Right ventricle myocardium superior (tissue), 1 donor: ENCODE data around the gene CC2D1B. TPM values are rescaled to one million over a fixed set of nuclear protein-coding genes. Genes with fewer than 3 reads are reported as not detected.

Source experiments
- ATAC-seq: fragments of 200-7000 bp; cut with Tn5 transposase; one replicate; pipeline ENCODE4 v1.9.1; 2020; ENCODE audit warnings: mild to moderate bottlenecking; ENCODE audit not compliant: poor library complexity
- DNase-seq: peaks from one replicate; pipeline ENCODE4 v3.0.0-alpha.2; 2020
- intact Hi-C: fragments of 100-400 bp; cut with DNase I; formaldehyde crosslinking; loops from one replicate; pipeline ENCODE4 v1.11.2; 2022
- total RNA-seq: library from RNA; stranded (reverse); fragmentation: NEBNext Ultra II Directional; extraction: Animal tissue kit (Norgen Biotek cat#: 25700); gene quantifications from one replicate; pipeline ENCODE4 v1.2.1, GENCODE V29; 2021
- donor health status: DM: no; HTN: yes; CAD: no; lungs with severe emphysema.

The CC2D1B gene
- total RNA-seq, 1 donor from 2014 or later: 11.7 TPM

DNA sequence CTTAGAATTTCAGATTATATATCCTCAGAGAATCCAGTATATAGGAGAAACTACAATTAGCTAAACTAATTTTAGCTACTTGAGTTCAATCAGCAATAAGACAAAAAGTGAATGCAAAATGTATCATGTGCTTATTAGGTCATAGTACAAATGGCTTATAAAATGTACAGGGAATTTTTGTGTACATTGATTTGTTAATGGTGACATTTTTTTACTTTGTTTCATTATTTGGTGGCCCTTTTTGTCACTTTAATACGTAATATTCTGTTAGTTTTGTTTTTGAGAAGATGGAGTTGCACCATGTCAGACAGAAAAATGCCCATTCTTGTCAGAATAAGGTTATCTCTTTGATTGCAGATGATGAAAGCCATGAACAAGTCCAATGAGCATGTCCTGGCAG, 33.6 kb downstream of the CC2D1B start:
- intact Hi-C loops: no loop called here

DNA sequence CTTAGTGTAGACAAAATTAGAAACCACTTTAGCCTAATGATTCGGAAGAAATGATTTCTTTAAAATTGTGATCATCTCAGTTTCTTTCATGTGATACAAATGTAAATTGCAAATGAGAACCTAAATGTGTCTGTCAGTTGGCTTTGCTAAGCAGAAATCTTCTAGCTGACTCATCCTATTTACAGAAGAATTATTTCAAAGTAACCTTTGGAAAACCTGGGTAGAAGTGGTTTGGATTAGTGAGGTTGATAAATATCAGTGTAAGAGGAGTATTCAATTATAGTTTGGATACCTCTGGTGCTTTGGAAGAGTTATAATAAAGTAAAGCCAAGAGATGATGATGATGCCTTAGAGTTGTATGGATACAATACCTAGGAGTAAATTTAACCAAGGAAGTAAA, 37.4 kb downstream of the CC2D1B start:
- no peak for ATAC-seq
- intact Hi-C loops: no loop called here
- no peak for DNase-seq

More for the DNA sequence above, 33.6 kb downstream of the CC2D1B start:
- ATAC-seq: no peak
- no peak for DNase-seq

DNA sequence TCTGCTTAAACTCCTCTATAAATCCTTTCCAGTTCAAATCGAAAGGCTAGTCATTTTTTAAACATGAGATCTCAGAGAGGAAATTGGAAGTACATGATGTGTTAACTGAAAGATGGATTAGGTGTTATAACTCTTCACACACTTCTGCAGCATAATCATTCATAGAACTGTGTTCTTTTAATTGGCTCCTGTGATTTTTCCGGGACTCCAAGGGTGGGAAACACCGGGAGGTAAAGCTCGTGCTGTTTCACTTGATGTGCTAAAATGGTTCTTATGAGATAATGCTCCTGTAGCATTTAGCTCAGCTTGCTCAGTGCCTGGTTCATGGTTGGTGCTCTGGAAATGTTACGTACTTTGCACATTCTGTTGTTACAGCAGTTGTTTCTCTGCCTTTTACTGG, 40.2 kb downstream of the CC2D1B start:
- intact Hi-C loops: no loop called here
- no peak for ATAC-seq

DNA sequence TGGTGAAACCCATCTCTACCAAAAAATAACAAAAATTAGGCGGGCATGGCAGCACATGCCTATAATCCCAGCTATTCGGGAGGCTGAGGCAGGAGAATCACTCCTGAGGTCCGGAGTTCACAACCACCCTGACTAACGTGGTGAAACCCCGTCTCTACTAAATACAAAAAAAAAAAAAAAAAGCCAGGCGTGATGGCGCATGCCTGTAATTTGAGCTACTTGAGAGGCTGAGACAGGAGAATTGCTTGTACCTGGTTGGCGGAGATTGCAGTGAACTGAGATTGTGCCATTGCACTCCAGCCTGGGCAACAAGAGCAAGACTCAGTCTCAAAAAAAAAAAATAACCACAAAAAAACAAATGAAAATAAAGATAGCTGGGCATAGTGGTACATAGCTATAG, 42.3 kb downstream of the CC2D1B start:
- no peak for ATAC-seq
- no peak for DNase-seq
- intact Hi-C loops: no loop called here

More for the DNA sequence above, 40.2 kb downstream of the CC2D1B start:
- no peak for DNase-seq

DNA sequence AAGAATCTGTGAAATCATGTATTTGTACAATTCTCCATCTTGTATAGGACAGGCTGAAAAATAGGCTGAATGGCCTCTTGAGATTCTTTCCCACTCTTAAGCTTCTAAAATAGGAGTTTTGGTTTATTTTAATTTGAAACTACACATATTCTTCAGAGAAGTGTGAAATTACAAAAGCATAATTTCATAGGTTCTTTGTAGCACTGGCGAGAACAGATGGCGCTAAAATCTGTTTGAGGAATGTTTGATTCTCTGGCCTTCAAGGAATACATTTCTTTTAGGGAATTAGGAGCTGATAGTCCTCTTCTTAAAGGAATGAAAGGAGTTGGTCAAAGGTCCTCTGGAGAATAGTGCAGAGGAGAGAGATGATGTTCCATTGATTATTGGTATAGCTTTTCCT, 44.9 kb downstream of the CC2D1B start:
- intact Hi-C loops: no loop called here
- no peak for ATAC-seq
- no peak for DNase-seq

- ATAC-seq (peak; percentile 76), DNase-seq (no peak)
- intact Hi-C loops: no loop called here
Observed at GRCh38 chr1:52306227-52307006, 59.6 kb downstream of the CC2D1B start.

GRCh38 chr1:52305417-52306226, 60.4 kb downstream of the CC2D1B start:
- ATAC-seq (peak; percentile 94), DNase-seq (peak; percentile 42)
- intact Hi-C loops: no loop called here

Other genes with a start within 250 kb of the CC2D1B start
- 18.4 TPM for gene ZFYVE9, start 224.1 kb downstream of the CC2D1B start, total RNA-seq
- gene ORC1, start 38.2 kb upstream of the CC2D1B start, total RNA-seq: 0.22 TPM
- gene PRPF38A, start 38.4 kb upstream of the CC2D1B start, total RNA-seq: 18.6 TPM
- gene TUT4, start 186.9 kb upstream of the CC2D1B start, total RNA-seq: 31.8 TPM
- 3.9 TPM for gene GPX7, start 236.2 kb upstream of the CC2D1B start, total RNA-seq